Measurements from ENCODE around the gene SCN8A. TPM values are rescaled to one million over a fixed set of nuclear protein-coding genes. Genes with fewer than 3 reads are reported as not detected.
"Not testable (repeated sequence)": the region's sequence is repeated elsewhere in the genome, so short reads cannot be mapped to it uniquely, and the experiment has no call there.

The SCN8A gene
- polyA plus RNA-seq, 1 experiment, result 19.6 TPM

GRCh38 chr12:51792417-51792816, 201.4 kb downstream of the SCN8A start:
- no peak for DNase-seq (ENCODE audit: low read depth)
- Histone ChIP-seq H3K36me3 (ENCODE audit: control insufficient read depth, insufficient read depth, low read length) (peaks cover 5% of the 10 kb centered on the region), H3K4me3 (ENCODE audit: low read depth, low read length) (no peak overlapping the region), H3K27me3 (ENCODE audit: control insufficient read depth, insufficient read depth, low read length) (no peaks in the 10 kb centered on the region)
- CTCF ChIA-PET, result interaction anchor here (0.6 to 1.2 kb wide), 2 partner anchors 9 to 1238 kb away, joined by 3 to 6 read pairs; no protein-coding TSS in a partner anchor
- POLR2A ChIA-PET, result no interaction called here
- TF ChIP-seq CTCF (IDR thresholded peaks at IDR 0.05; ENCODE audit: insufficient read depth, low read depth, low read length), result no peak

- Histone ChIP-seq H3K4me3 (ENCODE audit: low read depth, low read length) (no peak overlapping the region), H3K36me3 (ENCODE audit: control insufficient read depth, insufficient read depth, low read length) (peaks cover 10% of the 10 kb centered on the region), H3K27me3 (ENCODE audit: control insufficient read depth, insufficient read depth, low read length) (no peaks in the 10 kb centered on the region)
- no peak for TF ChIP-seq CTCF (IDR thresholded peaks at IDR 0.05; ENCODE audit: insufficient read depth, low read depth, low read length)
- ChIA-PET CTCF (interaction anchor here (0.6 kb wide), 1 partner anchor 16 kb away, joined by 3 read pairs; no protein-coding TSS in a partner anchor), POLR2A (interaction anchor here (0.5 kb wide), 1 partner anchor 1056 kb away, joined by 3 read pairs; no protein-coding TSS in a partner anchor)
- no peak for DNase-seq (ENCODE audit: low read depth)
Measured at GRCh38 chr12:51793201-51793600, 202.2 kb downstream of the SCN8A start.

GRCh38 chr12:51797301-51797700, 206.3 kb downstream of the SCN8A start:
- H3K4me3 ChIP-seq (ENCODE audit: low read depth, low read length), result no peak overlapping the region
- TF ChIP-seq CTCF (IDR thresholded peaks at IDR 0.05; ENCODE audit: insufficient read depth, low read depth, low read length), result no peak
- ChIA-PET POLR2A (no interaction called here), CTCF (no interaction called here)
- no peaks in the 10 kb centered on the region for H3K27me3 ChIP-seq (ENCODE audit: control insufficient read depth, insufficient read depth, low read length)
- H3K36me3 ChIP-seq (ENCODE audit: control insufficient read depth, insufficient read depth, low read length), result peaks cover 9% of the 10 kb centered on the region
- no peak for DNase-seq (ENCODE audit: low read depth)

GRCh38 chr12:51798051-51798450, 207.0 kb downstream of the SCN8A start:
- H3K4me3 ChIP-seq (ENCODE audit: low read depth, low read length); H3K36me3 ChIP-seq (ENCODE audit: control insufficient read depth, insufficient read depth, low read length); POLR2A ChIA-PET; CTCF ChIA-PET; DNase-seq (ENCODE audit: low read depth); H3K27me3 ChIP-seq (ENCODE audit: control insufficient read depth, insufficient read depth, low read length): not testable (repeated sequence)

GRCh38 chr12:51798501-51798900, 207.5 kb downstream of the SCN8A start:
- CTCF ChIA-PET, result no interaction called here

More at GRCh38 chr12:51798501-51798900, 207.5 kb downstream of the SCN8A start:
- TF ChIP-seq CTCF (IDR thresholded peaks at IDR 0.05; ENCODE audit: insufficient read depth, low read depth, low read length), result no peak
- DNase-seq (ENCODE audit: low read depth), result no peak
- Histone ChIP-seq H3K36me3 (ENCODE audit: control insufficient read depth, insufficient read depth, low read length) (peaks cover 8% of the 10 kb centered on the region), H3K27me3 (ENCODE audit: control insufficient read depth, insufficient read depth, low read length) (no peaks in the 10 kb centered on the region), H3K4me3 (ENCODE audit: low read depth, low read length) (no peak overlapping the region)
- POLR2A ChIA-PET, result no interaction called here

Measured in BJ (cell line).